Left ventricle myocardium superior (tissue), 1 donor: ENCODE data around the gene YPEL5. TPM values are rescaled to one million over a fixed set of nuclear protein-coding genes. Genes with fewer than 3 reads are reported as not detected.

Experiments
- ATAC-seq: fragments of 200-7000 bp; cut with Tn5 transposase; one replicate; pipeline ENCODE4 v1.9.1; 2020; ENCODE audit warnings: mild to moderate bottlenecking, moderate library complexity
- DNase-seq: peaks from one replicate; pipeline ENCODE4 v3.0.0-alpha.2; 2020
- intact Hi-C: fragments of 100-400 bp; cut with micrococcal nuclease; formaldehyde crosslinking; loops from one replicate; pipeline ENCODE4 v1.11.0; 2022
- total RNA-seq: library from RNA; stranded (reverse); fragmentation: NEBNext Ultra II Directional; extraction: Animal tissue kit (Norgen Biotek cat#: 25700); gene quantifications from one replicate; pipeline ENCODE4 v1.2.1, GENCODE V29; 2021
- donor health status: DM: no; HTN: yes; CAD: no; lungs with severe emphysema.

YPEL5 gene
- total RNA-seq, 1 donor from 2014 or later, result 76.3 TPM

GRCh38 chr2:30161929-30162706 is 15.3 kb downstream of the YPEL5 start:
- DNase-seq (no peak), ATAC-seq (no peak)
- intact Hi-C loops, result loop anchor here (10.0 kb wide), 1 partner anchor 543 kb away; no protein-coding TSS in a partner anchor

GRCh38 chr2:30162806-30163205 is 16.0 kb downstream of the YPEL5 start:
- DNase-seq (no peak), ATAC-seq (no peak)
- intact Hi-C loops, result loop anchor here (10.0 kb wide), 1 partner anchor 542 kb away; no protein-coding TSS in a partner anchor

GRCh38 chr2:30164131-30164925 is 17.5 kb downstream of the YPEL5 start:
- intact Hi-C loops, result loop anchor here (10.0 kb wide), 1 partner anchor 540 kb away; no protein-coding TSS in a partner anchor
- DNase-seq (no peak), ATAC-seq (peak; percentile 8)

- peak; percentile 83 for ATAC-seq
- intact Hi-C loops, result loop anchor here (10.0 kb wide), 1 partner anchor 540 kb away; no protein-coding TSS in a partner anchor
- DNase-seq, result no peak
Observed at GRCh38 chr2:30165050-30165520, 18.3 kb downstream of the YPEL5 start.

DNA sequence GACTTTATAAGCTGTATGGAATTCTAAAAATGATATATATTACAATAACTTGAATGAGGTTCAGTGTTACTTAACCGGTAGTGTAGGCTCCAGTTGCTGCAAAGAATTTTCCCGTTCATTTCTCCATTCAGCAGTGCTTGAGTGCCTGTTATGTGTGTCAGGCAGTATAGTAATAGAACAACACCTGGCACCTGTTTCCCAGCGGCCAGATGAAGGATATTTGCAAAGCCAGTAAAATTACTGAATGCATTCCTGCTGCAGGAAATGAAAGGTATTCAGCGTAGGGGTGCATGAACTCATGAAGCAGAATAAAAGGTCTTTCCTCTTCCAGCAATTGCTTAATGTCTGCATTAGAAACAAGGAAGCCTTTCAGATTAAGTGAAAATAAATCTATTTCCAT is 18.8 kb downstream of the YPEL5 start:
- DNase-seq (no peak), ATAC-seq (no peak)
- intact Hi-C loops, result loop anchor here (10.0 kb wide), 1 partner anchor 539 kb away; no protein-coding TSS in a partner anchor

DNA sequence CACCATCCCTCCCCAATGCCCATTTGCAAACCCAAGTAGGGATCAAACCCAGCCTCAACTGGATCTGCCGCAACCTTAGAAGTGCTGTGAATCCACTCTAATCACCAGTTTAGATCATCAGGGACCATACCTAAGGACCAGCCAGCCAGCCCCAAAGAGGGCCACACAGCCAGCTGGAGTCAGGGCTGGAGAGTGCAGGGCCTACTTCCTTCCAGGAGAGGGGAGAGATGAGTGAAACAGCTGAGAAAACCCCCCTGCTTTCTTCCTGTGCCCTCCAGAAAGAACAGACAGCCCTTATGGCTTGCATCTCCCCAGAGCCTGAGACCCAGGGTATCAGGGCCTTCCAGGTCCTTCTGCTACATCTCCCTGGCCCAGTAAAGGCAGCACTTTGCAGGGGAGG is 25.8 kb downstream of the YPEL5 start:
- no peak for ATAC-seq
- intact Hi-C loops, result no loop called here
- DNase-seq, result no peak

- no peak for DNase-seq
- no peak for ATAC-seq
- intact Hi-C loops, result no loop called here
Observed at GRCh38 chr2:30177440-30177839, 30.6 kb downstream of the YPEL5 start.

GRCh38 chr2:30177956-30178355 is 31.1 kb downstream of the YPEL5 start:
- no peak for DNase-seq
- intact Hi-C loops, result no loop called here
- ATAC-seq, result no peak

DNA sequence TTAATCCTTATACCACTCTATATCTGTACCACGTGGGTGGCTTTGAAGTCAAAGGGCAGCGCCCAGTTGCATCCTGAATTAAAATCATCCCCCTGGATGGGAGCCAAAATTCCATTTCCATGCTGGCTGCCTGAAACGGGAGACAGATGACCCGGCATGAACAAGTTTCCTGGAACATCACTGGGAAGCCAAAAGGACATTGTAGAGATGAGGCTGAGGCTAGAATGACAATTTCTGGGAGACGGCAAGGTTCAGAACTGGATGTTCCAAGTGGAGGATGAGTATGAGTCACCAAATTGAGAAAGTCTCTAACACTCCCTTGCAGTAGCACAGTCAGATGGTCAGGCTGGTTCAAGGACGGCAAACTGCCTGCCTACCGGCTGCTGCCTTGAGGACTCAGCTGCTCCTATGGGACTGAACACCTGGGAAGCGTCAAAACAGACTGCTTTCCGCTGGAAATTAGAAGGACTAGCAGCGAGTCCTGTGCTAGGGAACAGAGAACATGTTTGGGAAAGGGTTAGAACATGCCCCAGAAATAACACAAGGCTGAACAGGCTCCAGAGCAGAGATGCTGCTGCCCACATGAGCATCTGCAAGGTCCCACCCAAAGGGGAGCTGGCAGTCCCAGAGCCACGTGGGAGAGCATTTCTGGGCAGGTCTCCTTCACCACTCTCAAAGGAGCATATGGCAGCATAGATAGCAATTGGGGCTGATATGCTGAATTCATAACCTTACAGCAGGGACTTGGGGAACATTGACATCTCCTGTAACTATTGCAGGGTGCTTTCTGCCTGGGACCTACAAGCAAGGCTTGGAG is 32.0 kb downstream of the YPEL5 start:
- intact Hi-C loops, result no loop called here
- ATAC-seq, result peak; percentile 73

DNA sequence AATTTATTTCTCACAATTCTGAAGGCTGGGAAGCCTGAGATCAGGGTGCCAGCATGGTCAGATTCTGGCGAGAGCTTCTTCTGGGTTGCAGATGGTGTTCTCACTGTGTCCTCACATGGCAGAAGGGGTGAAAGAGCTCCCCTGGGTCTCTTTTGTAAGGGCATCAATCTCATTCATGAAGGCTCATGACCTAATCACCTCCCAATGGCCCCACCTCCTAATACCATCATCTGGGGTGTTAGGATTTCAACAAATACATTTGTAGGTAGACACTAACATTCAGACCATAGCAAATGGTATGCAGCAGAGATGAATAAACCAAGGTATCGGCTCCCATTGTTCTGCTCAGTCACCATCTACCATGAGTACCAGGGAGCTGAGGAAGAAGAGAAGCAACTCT is 32.7 kb downstream of the YPEL5 start:
- DNase-seq (no peak), ATAC-seq (no peak)
- intact Hi-C loops, result no loop called here

More for the DNA sequence above, 32.0 kb downstream of the YPEL5 start:
- peak; percentile 48 for DNase-seq

DNA sequence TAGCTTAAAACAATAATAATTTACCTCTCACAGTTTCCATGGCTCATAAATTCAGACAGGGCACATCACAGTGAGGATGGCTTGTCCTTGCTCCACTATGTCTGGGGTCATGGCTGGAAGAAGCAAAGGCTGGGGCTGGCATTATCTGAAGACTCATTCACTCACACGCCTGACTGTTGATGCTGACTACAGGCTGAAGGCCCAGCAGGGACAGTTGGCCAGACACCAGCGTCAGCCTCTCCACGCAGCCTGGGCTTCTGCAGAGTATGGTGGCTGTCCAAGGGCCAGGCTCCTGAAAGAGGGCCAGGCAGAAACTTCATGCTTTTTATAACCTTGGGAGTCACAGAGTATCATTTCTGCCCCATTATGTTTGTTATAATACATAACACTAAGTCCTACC is 33.4 kb downstream of the YPEL5 start:
- DNase-seq, result peak; percentile 84
- ATAC-seq, result peak; percentile 93
- intact Hi-C loops, result no loop called here

GRCh38 chr2:30181176-30181575 is 34.4 kb downstream of the YPEL5 start:
- ATAC-seq (no peak), DNase-seq (no peak)
- intact Hi-C loops, result no loop called here

GRCh38 chr2:30184035-30184434 is 37.2 kb downstream of the YPEL5 start:
- no peak for DNase-seq
- intact Hi-C loops, result no loop called here
- no peak for ATAC-seq

GRCh38 chr2:30185178-30185577 is 38.4 kb downstream of the YPEL5 start:
- intact Hi-C loops, result no loop called here
- DNase-seq, result no peak
- no peak for ATAC-seq

- intact Hi-C loops, result no loop called here
- ATAC-seq (no peak), DNase-seq (no peak)
Observed at GRCh38 chr2:30188292-30188691, 41.5 kb downstream of the YPEL5 start.

GRCh38 chr2:30190637-30191036 is 43.8 kb downstream of the YPEL5 start:
- DNase-seq, result no peak
- intact Hi-C loops, result no loop called here
- no peak for ATAC-seq

GRCh38 chr2:30191107-30191506 is 44.3 kb downstream of the YPEL5 start:
- DNase-seq (no peak), ATAC-seq (no peak)
- intact Hi-C loops, result no loop called here

- no peak for ATAC-seq
- intact Hi-C loops, result no loop called here
Observed at GRCh38 chr2:30191819-30192271, 45.0 kb downstream of the YPEL5 start.

GRCh38 chr2:30192314-30192713 is 45.5 kb downstream of the YPEL5 start:
- no peak for ATAC-seq

More at GRCh38 chr2:30191819-30192271, 45.0 kb downstream of the YPEL5 start:
- no peak for DNase-seq

More at GRCh38 chr2:30192314-30192713, 45.5 kb downstream of the YPEL5 start:
- intact Hi-C loops, result no loop called here
- no peak for DNase-seq
